ENCODE data around the gene CACNB2. TPM values are rescaled to one million over a fixed set of nuclear protein-coding genes. Genes with fewer than 3 reads are reported as not detected.
"Not testable (repeated sequence)": the region's sequence is repeated elsewhere in the genome, so short reads cannot be mapped to it uniquely, and the experiment has no call there.

CACNB2 gene
- polyA plus RNA-seq, 1 donor, result 1.2 TPM

DNA sequence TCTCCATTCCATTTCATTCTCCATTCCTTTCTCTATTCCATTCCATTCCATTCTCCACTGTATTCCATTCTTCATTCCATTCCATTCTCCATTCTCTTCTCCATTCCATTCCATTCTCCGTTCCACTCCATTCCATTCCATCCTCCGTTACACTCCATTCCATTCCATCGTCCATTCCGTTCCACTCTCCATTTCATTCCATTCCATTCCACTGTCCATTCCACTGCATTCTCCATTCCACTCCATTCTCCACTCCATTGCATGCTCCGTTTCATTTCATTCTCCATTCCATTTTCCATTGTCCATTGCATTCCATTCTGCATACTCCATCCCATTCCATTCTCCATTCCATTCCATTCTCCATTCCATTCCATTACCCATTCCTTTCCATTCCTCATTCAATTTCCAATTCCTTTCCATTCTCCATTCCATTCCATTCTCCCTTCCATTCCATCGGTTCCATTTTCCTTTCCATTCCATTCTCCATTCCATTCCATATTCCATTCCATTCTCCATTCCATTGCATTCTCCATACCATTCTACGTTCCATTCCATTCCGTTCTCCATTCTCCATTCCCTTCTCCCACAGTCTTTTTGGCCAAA, 432.8 kb downstream of the CACNB2 start:
- no peak for DNase-seq

- DNase-seq, result no peak
Observed at GRCh38 chr10:18576586-18576985, 436.4 kb downstream of the CACNB2 start.

DNA sequence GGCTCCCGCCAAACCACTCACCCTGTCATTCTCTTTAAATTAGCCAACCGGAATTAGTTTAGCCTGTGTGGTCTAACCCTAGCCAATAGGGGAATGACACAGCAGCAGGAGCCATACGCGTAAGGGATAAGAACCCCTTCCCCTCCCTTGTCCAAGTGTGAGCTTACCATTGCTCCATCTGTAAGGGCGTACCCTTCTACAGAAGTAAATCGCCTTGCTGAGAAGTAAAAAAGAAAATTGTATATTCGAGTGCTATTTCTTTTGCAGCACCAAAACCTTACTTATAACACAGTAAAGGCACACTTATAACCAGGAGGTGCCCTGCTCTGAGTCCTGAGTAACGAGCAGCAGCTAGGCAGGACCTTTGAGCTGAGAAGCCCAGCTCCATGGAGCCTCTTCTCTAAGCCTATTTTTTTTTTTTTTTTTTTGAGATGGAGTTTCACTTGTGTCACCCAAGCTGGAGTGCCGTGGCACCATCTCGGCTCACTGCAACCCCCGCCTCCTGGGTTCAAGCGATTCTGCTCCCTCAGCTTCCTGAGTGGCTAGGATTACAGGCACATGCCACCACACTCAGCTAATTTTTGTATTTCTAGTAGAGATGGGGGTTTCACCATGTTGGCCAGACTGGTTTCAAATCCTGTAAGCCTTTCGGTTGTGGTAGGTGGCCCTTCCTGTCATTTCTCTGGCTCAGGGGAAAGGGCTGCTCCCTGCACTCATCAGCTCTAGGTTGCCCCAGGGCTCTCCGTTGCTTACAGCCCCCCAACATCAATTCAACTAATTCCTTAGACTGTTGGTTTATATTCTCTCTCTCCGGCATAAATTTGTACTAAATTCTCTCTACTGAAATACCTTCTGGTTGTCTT, 437.8 kb downstream of the CACNB2 start:
- DNase-seq, result no peak

- DNase-seq, result no peak
Observed at GRCh38 chr10:18582803-18583202, 442.6 kb downstream of the CACNB2 start.

GRCh38 chr10:18583575-18584270, 443.5 kb downstream of the CACNB2 start:
- DNase-seq, result no peak

GRCh38 chr10:18586637-18587036, 446.4 kb downstream of the CACNB2 start:
- DNase-seq, result not testable (repeated sequence)

DNA sequence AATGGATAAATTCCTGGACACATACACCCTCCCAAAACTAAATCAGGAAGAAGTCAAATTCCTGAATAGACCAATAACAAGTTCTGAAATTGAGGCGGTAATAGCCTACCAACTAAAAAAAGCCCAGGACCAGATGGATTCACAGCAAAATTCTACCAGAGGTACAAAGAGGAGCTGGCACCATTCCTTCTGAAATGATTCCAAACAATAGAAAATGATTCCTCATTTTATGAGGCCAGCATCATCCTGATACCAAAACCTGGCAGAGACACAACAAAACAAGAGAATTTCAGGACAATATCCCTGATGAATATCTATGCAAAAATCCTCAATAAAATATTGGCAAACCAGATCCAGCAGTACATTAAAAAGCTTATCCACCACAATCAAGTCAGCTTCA, 450.9 kb downstream of the CACNB2 start:
- not testable (repeated sequence) for DNase-seq

Other genes starting within 250 kb of the CACNB2 start
- not detected for gene SLC39A12, start 188.5 kb upstream of the CACNB2 start, polyA plus RNA-seq (ENCODE audit: insufficient read length)